C4-2B (cell line): ENCODE measurements around the gene RNF223.

Experiments used
- CTCF ChIP-seq: fragments of 450-650 bp; conservative IDR thresholded peaks from 2 replicates; pipeline ENCODE4 v1.5.1; 2017; ENCODE audit warnings: mild to moderate bottlenecking
- ZFX ChIP-seq: fragments of 450-650 bp; IDR thresholded peaks from 2 replicates; pipeline ENCODE4 v1.6.1; 2017

GRCh38 chr1:1109743-1110142 is 35.6 kb upstream of the RNF223 start:
- no peak for TF ChIP-seq CTCF
- no peak for TF ChIP-seq ZFX
